HEK293 (cell line): ENCODE data around the gene NR4A3.

ENCODE experiments used
- GFI1B ChIP-seq: fragments of 450-650 bp; formaldehyde crosslinking; IDR thresholded peaks from 2 replicates; pipeline ENCODE4 v1.5.1; 2016; ENCODE audit warnings: missing biosample characterization, missing genetic modification characterization
- GLIS2 ChIP-seq: fragments of 450-650 bp; formaldehyde crosslinking; IDR thresholded peaks from 2 replicates; pipeline ENCODE4 v1.5.1; 2016; ENCODE audit warnings: missing biosample characterization, missing genetic modification characterization
- KLF1 ChIP-seq: fragments of 450-650 bp; formaldehyde crosslinking; IDR thresholded peaks from 2 replicates; pipeline ENCODE4 v1.5.1; 2016; ENCODE audit warnings: missing biosample characterization, missing genetic modification characterization
- MZF1 ChIP-seq: fragments of 450-650 bp; formaldehyde crosslinking; IDR thresholded peaks from 2 replicates; pipeline ENCODE4 v1.5.1; 2017; ENCODE audit warnings: missing biosample characterization, missing genetic modification characterization, borderline replicate concordance
- TSHZ1 ChIP-seq: fragments of 450-650 bp; formaldehyde crosslinking; IDR thresholded peaks from 2 replicates; pipeline ENCODE4 v1.5.1; 2016; ENCODE audit warnings: missing biosample characterization, missing genetic modification characterization, borderline replicate concordance
- ZBTB17 ChIP-seq: fragments of 450-650 bp; formaldehyde crosslinking; IDR thresholded peaks from 2 replicates; pipeline ENCODE4 v1.5.1; 2016; ENCODE audit warnings: missing biosample characterization, missing genetic modification characterization
- ZNF112 ChIP-seq: fragments of 450-650 bp; formaldehyde crosslinking; IDR thresholded peaks from 2 replicates; pipeline ENCODE4 v1.5.0; 2017; ENCODE audit warnings: missing biosample characterization, missing genetic modification characterization
- ZNF121 ChIP-seq: fragments of 450-650 bp; formaldehyde crosslinking; IDR thresholded peaks from 2 replicates; pipeline ENCODE4 v1.5.1; 2016; ENCODE audit warnings: missing biosample characterization, missing genetic modification characterization
- ZNF19 ChIP-seq: fragments of 450-650 bp; formaldehyde crosslinking; IDR thresholded peaks from 2 replicates; pipeline ENCODE4; 2016; ENCODE audit warnings: missing biosample characterization, missing genetic modification characterization, low read depth
- ZNF324 ChIP-seq: fragments of 450-650 bp; formaldehyde crosslinking; IDR thresholded peaks from 2 replicates; pipeline ENCODE4 v1.5.1; 2016; ENCODE audit warnings: missing biosample characterization, missing genetic modification characterization
- ZNF391 ChIP-seq: fragments of 450-650 bp; formaldehyde crosslinking; IDR thresholded peaks from 2 replicates; pipeline ENCODE4 v1.5.1; 2016; ENCODE audit warnings: low read depth, missing biosample characterization, missing genetic modification characterization, borderline replicate concordance
- ZNF394 ChIP-seq: fragments of 450-650 bp; formaldehyde crosslinking; IDR thresholded peaks from 2 replicates; pipeline ENCODE4 v1.5.1; 2016; ENCODE audit warnings: missing biosample characterization, missing genetic modification characterization, mild to moderate bottlenecking, moderate library complexity, borderline replicate concordance
- ZNF423 ChIP-seq: fragments of 450-650 bp; formaldehyde crosslinking; IDR thresholded peaks from 2 replicates; pipeline ENCODE4 v1.5.1; 2016; ENCODE audit warnings: missing biosample characterization, missing genetic modification characterization
- ZNF426 ChIP-seq: fragments of 450-650 bp; formaldehyde crosslinking; IDR thresholded peaks from 2 replicates; pipeline ENCODE4 v1.5.1; 2017; ENCODE audit warnings: missing biosample characterization, missing genetic modification characterization, mild to moderate bottlenecking, inconsistent platforms, moderate library complexity
- ZNF510 ChIP-seq: fragments of 450-650 bp; formaldehyde crosslinking; IDR thresholded peaks from 2 replicates; pipeline ENCODE4 v1.5.1; 2018; ENCODE audit warnings: mild to moderate bottlenecking, missing genetic modification characterization, missing biosample characterization; ENCODE audit not compliant: insufficient replicate concordance
- ZNF530 ChIP-seq: fragments of 450-650 bp; formaldehyde crosslinking; IDR thresholded peaks from 2 replicates; pipeline ENCODE4 v1.5.1; 2016; ENCODE audit warnings: low read depth, missing biosample characterization, missing genetic modification characterization
- ZNF558 ChIP-seq: fragments of 450-650 bp; formaldehyde crosslinking; IDR thresholded peaks from 2 replicates; pipeline ENCODE4 v1.5.1; 2016; ENCODE audit warnings: missing biosample characterization, missing genetic modification characterization
- ZNF585B ChIP-seq: fragments of 450-650 bp; formaldehyde crosslinking; IDR thresholded peaks from 2 replicates; pipeline ENCODE4 v1.5.1; 2016; ENCODE audit warnings: missing biosample characterization, missing genetic modification characterization
- ZNF639 ChIP-seq: fragments of 450-650 bp; formaldehyde crosslinking; IDR thresholded peaks from 2 replicates; pipeline ENCODE4 v1.5.1; 2016; ENCODE audit warnings: missing biosample characterization, missing genetic modification characterization
- ZNF670 ChIP-seq: fragments of 450-650 bp; formaldehyde crosslinking; IDR thresholded peaks from 2 replicates; pipeline ENCODE4 v1.5.1; 2016; ENCODE audit warnings: missing biosample characterization, missing genetic modification characterization, low read depth
- ZNF701 ChIP-seq: fragments of 450-650 bp; formaldehyde crosslinking; IDR thresholded peaks from 2 replicates; pipeline ENCODE4 v1.5.1; 2016; ENCODE audit warnings: missing biosample characterization, missing genetic modification characterization
- ZSCAN18 ChIP-seq: fragments of 450-650 bp; formaldehyde crosslinking; IDR thresholded peaks from 2 replicates; pipeline ENCODE4 v1.5.1; 2016; ENCODE audit warnings: missing biosample characterization, missing genetic modification characterization
- ZSCAN5A ChIP-seq: fragments of 450-650 bp; formaldehyde crosslinking; IDR thresholded peaks from 2 replicates; pipeline ENCODE4 v1.5.1; 2016; ENCODE audit warnings: missing biosample characterization, missing genetic modification characterization
- TF ChIP-seq, protein P1 (sequence below): fragments of 450-650 bp; formaldehyde crosslinking; IDR thresholded peaks from 2 replicates; pipeline ENCODE4 v1.5.1; 2016; ENCODE audit warnings: missing biosample characterization, missing genetic modification characterization
- TF ChIP-seq, protein P2 (sequence below): fragments of 450-650 bp; formaldehyde crosslinking; IDR thresholded peaks from 2 replicates; pipeline ENCODE4 v1.5.0; 2017; ENCODE audit warnings: missing biosample characterization, missing genetic modification characterization, borderline replicate concordance

NR4A3 gene

GRCh38 chr9:99819123-99819855 is 2.4 kb upstream of the NR4A3 start (continued):
- TF ChIP-seq, protein P1, sequence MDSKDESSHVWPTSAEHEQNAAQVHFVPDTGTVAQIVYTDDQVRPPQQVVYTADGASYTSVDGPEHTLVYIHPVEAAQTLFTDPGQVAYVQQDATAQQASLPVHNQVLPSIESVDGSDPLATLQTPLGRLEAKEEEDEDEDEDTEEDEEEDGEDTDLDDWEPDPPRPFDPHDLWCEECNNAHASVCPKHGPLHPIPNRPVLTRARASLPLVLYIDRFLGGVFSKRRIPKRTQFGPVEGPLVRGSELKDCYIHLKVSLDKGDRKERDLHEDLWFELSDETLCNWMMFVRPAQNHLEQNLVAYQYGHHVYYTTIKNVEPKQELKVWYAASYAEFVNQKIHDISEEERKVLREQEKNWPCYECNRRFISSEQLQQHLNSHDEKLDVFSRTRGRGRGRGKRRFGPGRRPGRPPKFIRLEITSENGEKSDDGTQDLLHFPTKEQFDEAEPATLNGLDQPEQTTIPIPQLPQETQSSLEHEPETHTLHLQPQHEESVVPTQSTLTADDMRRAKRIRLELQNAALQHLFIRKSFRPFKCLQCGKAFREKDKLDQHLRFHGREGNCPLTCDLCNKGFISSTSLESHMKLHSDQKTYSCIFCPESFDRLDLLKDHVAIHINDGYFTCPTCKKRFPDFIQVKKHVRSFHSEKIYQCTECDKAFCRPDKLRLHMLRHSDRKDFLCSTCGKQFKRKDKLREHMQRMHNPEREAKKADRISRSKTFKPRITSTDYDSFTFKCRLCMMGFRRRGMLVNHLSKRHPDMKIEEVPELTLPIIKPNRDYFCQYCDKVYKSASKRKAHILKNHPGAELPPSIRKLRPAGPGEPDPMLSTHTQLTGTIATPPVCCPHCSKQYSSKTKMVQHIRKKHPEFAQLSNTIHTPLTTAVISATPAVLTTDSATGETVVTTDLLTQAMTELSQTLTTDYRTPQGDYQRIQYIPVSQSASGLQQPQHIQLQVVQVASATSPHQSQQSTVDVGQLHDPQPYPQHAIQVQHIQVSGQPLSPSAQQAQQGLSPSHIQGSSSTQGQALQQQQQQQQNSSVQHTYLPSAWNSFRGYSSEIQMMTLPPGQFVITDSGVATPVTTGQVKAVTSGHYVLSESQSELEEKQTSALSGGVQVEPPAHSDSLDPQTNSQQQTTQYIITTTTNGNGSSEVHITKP (tag by site-specific recombination), result peak; percentile 78
- TF ChIP-seq ZNF530 (tag by site-specific recombination) (no peak), TSHZ1 (tag by site-specific recombination) (no peak; the same call in 1 of the 2 replicates), KLF1 (tag by site-specific recombination) (no peak; the same call in 1 of the 2 replicates), ZNF701 (tag by site-specific recombination) (no peak), ZNF391 (tag by site-specific recombination) (peak; percentile 57; the same call in 1 of the 2 replicates), MZF1 (tag by site-specific recombination) (peak; percentile 58; the same call in 1 of the 2 replicates), ZNF394 (tag by site-specific recombination) (peak; percentile 51; the same call in 1 of the 2 replicates), ZBTB17 (peak; percentile 58), GFI1B (tag by site-specific recombination) (no peak), ZNF510 (tag by site-specific recombination) (no peak), ZNF121 (tag by site-specific recombination) (0 out of 2 replicates have a peak, but pooled peaks have one; percentile 14), ZNF324 (tag by site-specific recombination) (peak; percentile 60; the same call in 1 of the 2 replicates), ZSCAN18 (tag by site-specific recombination) (no peak), ZNF670 (tag by site-specific recombination) (no peak), ZSCAN5A (tag by site-specific recombination) (peak; percentile 87), ZNF585B (tag by site-specific recombination) (no peak), ZNF558 (tag by site-specific recombination) (no peak), GLIS2 (tag by site-specific recombination) (peak; percentile 93), ZNF423 (tag by site-specific recombination) (no peak), ZNF112 (tag by site-specific recombination) (no peak), ZNF426 (tag by site-specific recombination) (no peak), ZNF639 (tag by site-specific recombination) (no peak), ZNF19 (no peak)
- TF ChIP-seq, protein P2, sequence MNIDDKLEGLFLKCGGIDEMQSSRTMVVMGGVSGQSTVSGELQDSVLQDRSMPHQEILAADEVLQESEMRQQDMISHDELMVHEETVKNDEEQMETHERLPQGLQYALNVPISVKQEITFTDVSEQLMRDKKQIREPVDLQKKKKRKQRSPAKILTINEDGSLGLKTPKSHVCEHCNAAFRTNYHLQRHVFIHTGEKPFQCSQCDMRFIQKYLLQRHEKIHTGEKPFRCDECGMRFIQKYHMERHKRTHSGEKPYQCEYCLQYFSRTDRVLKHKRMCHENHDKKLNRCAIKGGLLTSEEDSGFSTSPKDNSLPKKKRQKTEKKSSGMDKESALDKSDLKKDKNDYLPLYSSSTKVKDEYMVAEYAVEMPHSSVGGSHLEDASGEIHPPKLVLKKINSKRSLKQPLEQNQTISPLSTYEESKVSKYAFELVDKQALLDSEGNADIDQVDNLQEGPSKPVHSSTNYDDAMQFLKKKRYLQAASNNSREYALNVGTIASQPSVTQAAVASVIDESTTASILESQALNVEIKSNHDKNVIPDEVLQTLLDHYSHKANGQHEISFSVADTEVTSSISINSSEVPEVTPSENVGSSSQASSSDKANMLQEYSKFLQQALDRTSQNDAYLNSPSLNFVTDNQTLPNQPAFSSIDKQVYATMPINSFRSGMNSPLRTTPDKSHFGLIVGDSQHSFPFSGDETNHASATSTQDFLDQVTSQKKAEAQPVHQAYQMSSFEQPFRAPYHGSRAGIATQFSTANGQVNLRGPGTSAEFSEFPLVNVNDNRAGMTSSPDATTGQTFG (tag by site-specific recombination), result no peak
